DOHH2 (cell line): Measurements from ENCODE around the gene SLC25A30.

Experiments
- EZH2phosphoT487 ChIP-seq: fragments of 200-600 bp; sonication (generic); IDR thresholded peaks from 2 replicates; pipeline ENCODE4 v1.6.1; 2017; ENCODE audit warnings: borderline replicate concordance, mild to moderate bottlenecking, antibody characterized with exemption, low read length, moderate library complexity, mixed read lengths
- TF ChIP-seq, protein P1 (sequence below): fragments of 200-600 bp; sonication (generic); IDR thresholded peaks from one replicate; pipeline ENCODE4 v1.5.1; 2014; ENCODE audit warnings: antibody characterized with exemption, mild to moderate bottlenecking, low read depth, low read length; ENCODE audit not compliant: poor library complexity, severe bottlenecking

DNA sequence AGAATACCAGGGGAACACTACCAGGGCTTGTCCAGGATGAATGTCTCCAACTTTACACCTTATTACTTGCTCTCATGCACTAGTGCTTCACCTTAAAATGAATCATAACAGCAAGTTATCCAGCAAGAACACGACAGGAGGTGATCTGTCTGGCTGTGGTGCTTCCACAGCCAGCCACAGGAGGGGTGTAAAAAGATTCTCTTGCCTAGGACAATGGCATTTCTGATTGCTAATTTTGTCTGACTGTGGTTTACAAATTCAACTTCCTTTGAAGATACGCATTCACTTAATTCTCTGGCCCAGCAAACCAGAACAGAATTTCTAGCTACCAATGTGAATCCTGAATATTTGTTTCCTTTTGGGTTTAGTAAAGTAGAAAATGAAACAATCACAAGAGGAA, 23.5 kb upstream of the SLC25A30 start:
- TF ChIP-seq, protein P1, sequence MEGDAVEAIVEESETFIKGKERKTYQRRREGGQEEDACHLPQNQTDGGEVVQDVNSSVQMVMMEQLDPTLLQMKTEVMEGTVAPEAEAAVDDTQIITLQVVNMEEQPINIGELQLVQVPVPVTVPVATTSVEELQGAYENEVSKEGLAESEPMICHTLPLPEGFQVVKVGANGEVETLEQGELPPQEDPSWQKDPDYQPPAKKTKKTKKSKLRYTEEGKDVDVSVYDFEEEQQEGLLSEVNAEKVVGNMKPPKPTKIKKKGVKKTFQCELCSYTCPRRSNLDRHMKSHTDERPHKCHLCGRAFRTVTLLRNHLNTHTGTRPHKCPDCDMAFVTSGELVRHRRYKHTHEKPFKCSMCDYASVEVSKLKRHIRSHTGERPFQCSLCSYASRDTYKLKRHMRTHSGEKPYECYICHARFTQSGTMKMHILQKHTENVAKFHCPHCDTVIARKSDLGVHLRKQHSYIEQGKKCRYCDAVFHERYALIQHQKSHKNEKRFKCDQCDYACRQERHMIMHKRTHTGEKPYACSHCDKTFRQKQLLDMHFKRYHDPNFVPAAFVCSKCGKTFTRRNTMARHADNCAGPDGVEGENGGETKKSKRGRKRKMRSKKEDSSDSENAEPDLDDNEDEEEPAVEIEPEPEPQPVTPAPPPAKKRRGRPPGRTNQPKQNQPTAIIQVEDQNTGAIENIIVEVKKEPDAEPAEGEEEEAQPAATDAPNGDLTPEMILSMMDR: no peak
- no peak for TF ChIP-seq EZH2phosphoT487
